ENCODE measurements around the gene ZNF862.
A peak's percentile ranks its signal among the peaks of the same experiment; 100 is the strongest.

ZNF862 gene

DNA sequence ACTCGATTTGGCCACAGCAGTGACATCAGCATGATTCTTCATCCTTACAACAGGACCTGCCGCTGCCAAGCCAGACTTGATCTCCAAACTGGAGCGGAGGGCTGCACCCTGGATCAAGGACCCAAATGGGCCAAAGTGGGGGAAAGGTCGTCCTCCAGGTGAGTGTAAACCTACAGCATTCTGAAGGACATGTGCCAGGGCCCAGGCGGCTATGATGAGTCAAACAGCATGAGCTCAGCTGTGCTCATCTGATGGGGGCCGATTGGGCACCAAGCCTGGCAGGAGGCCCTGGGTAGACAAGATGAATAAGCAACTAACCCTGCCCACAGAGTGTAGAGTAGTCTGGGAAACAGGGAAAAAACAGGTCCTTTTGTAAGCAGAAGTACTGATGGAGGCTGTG, 21.2 kb downstream of the ZNF862 start:
- H3K9me3 ChIP-seq (replicated peaks in 1 of 2; ENCODE audit: control insufficient read depth in 2 of 2, insufficient read depth in 1 of 2, low read depth in 1 of 2, low read length in 2 of 2): no peaks in the 10 kb centered on the region
- no peak overlapping the region for H3K9ac ChIP-seq (ENCODE audit: low read depth, low read length, poor library complexity)
- H3K4me3 ChIP-seq (ENCODE audit: low read length in 2 of 2): no peak overlapping the region
- H2BK5ac ChIP-seq (ENCODE audit: low read length): no peak overlapping the region
- H2AFZ ChIP-seq (ENCODE audit: low read length): no peak overlapping the region
- no peak overlapping the region for H3K18ac ChIP-seq (ENCODE audit: low read length)
- WGBS, 2 donors (ENCODE audit: extremely low coverage in 2 of 2, insufficient read length in 2 of 2, insufficient replicate concordance in 1 of 2): no CpG with 5 or more reads among the region's 6 CpGs
- no peak overlapping the region for H2BK15ac ChIP-seq (ENCODE audit: low read length)
- H3K4me1 ChIP-seq (ENCODE audit: control insufficient read depth in 2 of 2, insufficient read depth in 1 of 2, low read depth in 1 of 2, low read length in 2 of 2): peaks cover 13 to 16% of the 10 kb centered on the region in 2 donors
- H3K27me3 ChIP-seq (ENCODE audit: control insufficient read depth in 3 of 3, insufficient read depth in 3 of 3, low read depth in 1 of 3, low read length in 3 of 3): no peaks in the 10 kb centered on the region
- no peak overlapping the region for H3K23ac ChIP-seq (ENCODE audit: low read depth, low read length, poor library complexity)
- H2BK120ac ChIP-seq (ENCODE audit: low read depth, low read length): no peak overlapping the region
- no peak overlapping the region for H4K8ac ChIP-seq (ENCODE audit: low read depth, low read length)
- H4K91ac ChIP-seq (ENCODE audit: low read depth, low read length, poor library complexity): no peak overlapping the region
- H3K4ac ChIP-seq (ENCODE audit: low read length): no peak overlapping the region
- H3K79me1 ChIP-seq (ENCODE audit: low read depth, low read length): peaks cover 2% of the 10 kb centered on the region
- H3K27ac ChIP-seq (replicated peaks; ENCODE audit: low read length): no peak overlapping the region
- no peak overlapping the region for H2AK5ac ChIP-seq (ENCODE audit: low read depth, low read length)
- H2BK12ac ChIP-seq (ENCODE audit: low read length): no peak overlapping the region
- no peak overlapping the region for H3K14ac ChIP-seq (ENCODE audit: low read length)
- no peak overlapping the region for H3K4me2 ChIP-seq (ENCODE audit: insufficient read depth, low read length, poor library complexity, severe bottlenecking)
- peaks cover 4 to 48% of the 10 kb centered on the region in 2 donors for H3K36me3 ChIP-seq (replicated peaks in 1 of 2; ENCODE audit: control insufficient read depth in 2 of 2, insufficient read depth in 2 of 2, low read length in 2 of 2)
- DNase-seq (ENCODE audit: low spot score): no peak

GRCh38 chr7:149859876-149860275, 21.7 kb downstream of the ZNF862 start:
- Histone ChIP-seq H4K91ac (ENCODE audit: low read depth, low read length, poor library complexity) (no peak overlapping the region), H3K18ac (ENCODE audit: low read length) (no peak overlapping the region), H3K9ac (ENCODE audit: low read depth, low read length, poor library complexity) (no peak overlapping the region), H2BK120ac (ENCODE audit: low read depth, low read length) (no peak overlapping the region), H2AFZ (ENCODE audit: low read length) (no peak overlapping the region), H3K4me1 (ENCODE audit: control insufficient read depth in 2 of 2, insufficient read depth in 1 of 2, low read depth in 1 of 2, low read length in 2 of 2) (peaks cover 9 to 10% of the 10 kb centered on the region in 2 donors), H3K14ac (ENCODE audit: low read length) (no peak overlapping the region), H2AK5ac (ENCODE audit: low read depth, low read length) (no peak overlapping the region), H3K4ac (ENCODE audit: low read length) (no peak overlapping the region), H3K4me3 (ENCODE audit: low read length in 2 of 2) (no peak overlapping the region), H2BK12ac (ENCODE audit: low read length) (no peak overlapping the region), H2BK5ac (ENCODE audit: low read length) (no peak overlapping the region), H3K27me3 (ENCODE audit: control insufficient read depth in 3 of 3, insufficient read depth in 3 of 3, low read depth in 1 of 3, low read length in 3 of 3) (no peaks in the 10 kb centered on the region), H3K36me3 (replicated peaks in 1 of 2; ENCODE audit: control insufficient read depth in 2 of 2, insufficient read depth in 2 of 2, low read length in 2 of 2) (peaks cover 4 to 53% of the 10 kb centered on the region in 2 donors), H3K79me1 (ENCODE audit: low read depth, low read length) (peaks cover 2% of the 10 kb centered on the region), H3K23ac (ENCODE audit: low read depth, low read length, poor library complexity) (no peak overlapping the region), H2BK15ac (ENCODE audit: low read length) (no peak overlapping the region), H4K8ac (ENCODE audit: low read depth, low read length) (no peak overlapping the region), H3K4me2 (ENCODE audit: insufficient read depth, low read length, poor library complexity, severe bottlenecking) (no peak overlapping the region), H3K9me3 (replicated peaks in 1 of 2; ENCODE audit: control insufficient read depth in 2 of 2, insufficient read depth in 1 of 2, low read depth in 1 of 2, low read length in 2 of 2) (no peaks in the 10 kb centered on the region), H3K27ac (replicated peaks; ENCODE audit: low read length) (no peak overlapping the region)
- WGBS, 2 donors (ENCODE audit: extremely low coverage in 2 of 2, insufficient read length in 2 of 2, insufficient replicate concordance in 1 of 2): no CpG with 5 or more reads among the region's 4 CpGs
- no peak for DNase-seq (ENCODE audit: low spot score)

DNA sequence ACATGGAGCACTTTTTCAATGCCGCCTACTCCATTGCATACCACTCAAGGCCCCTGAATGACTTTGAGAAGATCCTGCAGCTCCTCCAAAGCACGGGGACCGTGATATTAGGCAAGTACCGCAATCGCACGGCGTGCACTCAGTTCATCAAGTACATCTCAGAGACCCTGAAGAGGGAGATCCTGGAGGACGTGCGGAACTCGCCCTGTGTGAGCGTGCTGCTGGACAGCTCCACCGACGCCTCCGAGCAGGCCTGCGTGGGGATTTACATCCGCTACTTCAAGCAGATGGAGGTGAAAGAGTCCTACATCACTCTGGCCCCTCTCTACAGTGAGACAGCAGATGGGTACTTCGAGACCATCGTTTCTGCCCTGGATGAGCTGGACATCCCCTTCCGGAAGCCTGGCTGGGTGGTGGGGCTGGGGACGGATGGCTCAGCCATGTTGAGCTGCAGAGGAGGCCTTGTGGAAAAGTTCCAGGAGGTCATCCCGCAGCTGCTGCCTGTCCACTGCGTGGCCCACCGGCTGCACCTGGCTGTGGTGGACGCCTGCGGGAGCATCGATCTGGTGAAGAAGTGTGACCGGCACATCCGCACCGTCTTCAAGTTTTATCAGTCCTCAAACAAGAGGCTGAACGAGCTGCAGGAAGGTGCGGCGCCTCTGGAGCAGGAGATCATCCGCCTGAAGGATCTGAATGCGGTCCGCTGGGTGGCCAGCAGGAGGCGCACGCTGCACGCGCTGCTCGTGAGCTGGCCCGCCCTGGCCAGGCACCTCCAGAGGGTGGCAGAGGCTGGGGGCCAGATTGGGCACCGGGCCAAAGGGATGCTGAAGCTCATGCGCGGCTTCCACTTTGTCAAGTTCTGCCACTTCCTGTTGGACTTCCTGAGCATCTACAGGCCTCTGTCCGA, 22.9 kb downstream of the ZNF862 start:
- H3K27ac ChIP-seq (replicated peaks; ENCODE audit: low read length): no peak overlapping the region
- no peak overlapping the region for H2BK12ac ChIP-seq (ENCODE audit: low read length)
- no peak overlapping the region for H3K14ac ChIP-seq (ENCODE audit: low read length)
- no peak for DNase-seq (ENCODE audit: low spot score)
- peaks cover 2% of the 10 kb centered on the region for H3K79me1 ChIP-seq (ENCODE audit: low read depth, low read length)
- no peak overlapping the region for H3K4ac ChIP-seq (ENCODE audit: low read length)
- H3K27me3 ChIP-seq (ENCODE audit: control insufficient read depth in 3 of 3, insufficient read depth in 3 of 3, low read depth in 1 of 3, low read length in 3 of 3): no peaks in the 10 kb centered on the region
- H2AK5ac ChIP-seq (ENCODE audit: low read depth, low read length): no peak overlapping the region
- H3K23ac ChIP-seq (ENCODE audit: low read depth, low read length, poor library complexity): peak overlapping the region; percentile 70
- no peak overlapping the region for H2BK5ac ChIP-seq (ENCODE audit: low read length)
- no peak overlapping the region for H3K4me3 ChIP-seq (ENCODE audit: low read length in 2 of 2)
- H3K18ac ChIP-seq (ENCODE audit: low read length): no peak overlapping the region
- no CpG with 5 or more reads among the region's 45 CpGs for WGBS, 2 donors (ENCODE audit: extremely low coverage in 2 of 2, insufficient read length in 2 of 2, insufficient replicate concordance in 1 of 2)
- H4K8ac ChIP-seq (ENCODE audit: low read depth, low read length): no peak overlapping the region
- H3K4me1 ChIP-seq (ENCODE audit: control insufficient read depth in 2 of 2, insufficient read depth in 1 of 2, low read depth in 1 of 2, low read length in 2 of 2): no peaks in the 10 kb centered on the region
- H3K36me3 ChIP-seq (replicated peaks in 1 of 2; ENCODE audit: control insufficient read depth in 2 of 2, insufficient read depth in 2 of 2, low read length in 2 of 2): peaks cover 5 to 61% of the 10 kb centered on the region in 2 donors
- no peak overlapping the region for H2BK15ac ChIP-seq (ENCODE audit: low read length)
- no peak overlapping the region for H4K91ac ChIP-seq (ENCODE audit: low read depth, low read length, poor library complexity)
- no peak overlapping the region for H2BK120ac ChIP-seq (ENCODE audit: low read depth, low read length)
- H3K9me3 ChIP-seq (replicated peaks in 1 of 2; ENCODE audit: control insufficient read depth in 2 of 2, insufficient read depth in 1 of 2, low read depth in 1 of 2, low read length in 2 of 2): no peaks in the 10 kb centered on the region
- no peak overlapping the region for H3K4me2 ChIP-seq (ENCODE audit: insufficient read depth, low read length, poor library complexity, severe bottlenecking)
- H3K9ac ChIP-seq (ENCODE audit: low read depth, low read length, poor library complexity): no peak overlapping the region
- no peak overlapping the region for H2AFZ ChIP-seq (ENCODE audit: low read length)

DNA sequence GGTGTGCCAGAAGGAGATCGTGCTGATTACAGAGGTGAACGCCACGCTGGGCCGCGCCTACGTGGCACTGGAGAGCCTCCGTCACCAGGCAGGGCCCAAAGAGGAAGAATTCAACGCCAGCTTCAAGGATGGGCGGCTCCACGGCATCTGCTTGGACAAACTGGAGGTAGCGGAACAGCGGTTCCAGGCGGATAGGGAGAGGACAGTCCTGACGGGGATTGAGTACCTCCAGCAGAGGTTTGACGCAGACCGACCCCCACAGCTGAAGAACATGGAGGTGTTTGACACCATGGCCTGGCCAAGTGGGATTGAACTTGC, 23.5 kb downstream of the ZNF862 start:
- peaks cover 2% of the 10 kb centered on the region for H3K79me1 ChIP-seq (ENCODE audit: low read depth, low read length)
- peaks cover 8 to 65% of the 10 kb centered on the region in 2 donors for H3K36me3 ChIP-seq (replicated peaks in 1 of 2; ENCODE audit: control insufficient read depth in 2 of 2, insufficient read depth in 2 of 2, low read length in 2 of 2)
- no peaks in the 10 kb centered on the region for H3K9me3 ChIP-seq (replicated peaks in 1 of 2; ENCODE audit: control insufficient read depth in 2 of 2, insufficient read depth in 1 of 2, low read depth in 1 of 2, low read length in 2 of 2)
- no peak overlapping the region for H3K14ac ChIP-seq (ENCODE audit: low read length)
- H3K4me1 ChIP-seq (ENCODE audit: control insufficient read depth in 2 of 2, insufficient read depth in 1 of 2, low read depth in 1 of 2, low read length in 2 of 2): no peaks in the 10 kb centered on the region
- no peak overlapping the region for H2AFZ ChIP-seq (ENCODE audit: low read length)
- no peak overlapping the region for H2BK5ac ChIP-seq (ENCODE audit: low read length)
- H4K91ac ChIP-seq (ENCODE audit: low read depth, low read length, poor library complexity): no peak overlapping the region
- H2BK12ac ChIP-seq (ENCODE audit: low read length): no peak overlapping the region
- peak overlapping the region; percentile 18 for H3K18ac ChIP-seq (ENCODE audit: low read length)
- H2BK15ac ChIP-seq (ENCODE audit: low read length): no peak overlapping the region
- no peaks in the 10 kb centered on the region for H3K27me3 ChIP-seq (ENCODE audit: control insufficient read depth in 3 of 3, insufficient read depth in 3 of 3, low read depth in 1 of 3, low read length in 3 of 3)
- H3K4me2 ChIP-seq (ENCODE audit: insufficient read depth, low read length, poor library complexity, severe bottlenecking): no peak overlapping the region
- no peak overlapping the region for H3K4ac ChIP-seq (ENCODE audit: low read length)
- DNase-seq (ENCODE audit: low spot score): no peak
- H3K4me3 ChIP-seq (ENCODE audit: low read length in 2 of 2): no peak overlapping the region
- H3K27ac ChIP-seq (replicated peaks; ENCODE audit: low read length): no peak overlapping the region
- peak overlapping the region; percentile 70 for H3K23ac ChIP-seq (ENCODE audit: low read depth, low read length, poor library complexity)
- WGBS, 2 donors (ENCODE audit: extremely low coverage in 2 of 2, insufficient read length in 2 of 2, insufficient replicate concordance in 1 of 2): no CpG with 5 or more reads among the region's 16 CpGs
- peak overlapping the region; percentile 2 for H3K9ac ChIP-seq (ENCODE audit: low read depth, low read length, poor library complexity)
- no peak overlapping the region for H2BK120ac ChIP-seq (ENCODE audit: low read depth, low read length)
- H4K8ac ChIP-seq (ENCODE audit: low read depth, low read length): no peak overlapping the region
- H2AK5ac ChIP-seq (ENCODE audit: low read depth, low read length): no peak overlapping the region
